Activated T-cell treated with anti-CD3 and anti-CD28 coated beads, Interleukin-2, amount 50 U/mL, for 4 hours (primary cell): ENCODE data around the gene INTS14. TPM values are rescaled to one million over a fixed set of nuclear protein-coding genes. Genes with fewer than 3 reads are reported as not detected.
A peak's percentile ranks its signal among the peaks of the same experiment; 100 is the strongest.

Source experiments
- ATAC-seq, 2 donors: fragments of 200-7000 bp; cut with Tn5 transposase; one replicate each; pipeline ENCODE4 v1.10.0; 2021
- DNase-seq: peaks from one replicate; pipeline ENCODE4 v3.0.0-alpha.2; 2020
- H3K27me3 Mint-ChIP-seq: one replicate; pipeline ENCODE4 v1.8.0; 2021; ENCODE audit warnings: low read depth, mixed read lengths
- H3K36me3 Mint-ChIP-seq: one replicate; pipeline ENCODE4 v1.8.0; 2022; ENCODE audit warnings: mixed read lengths; ENCODE audit not compliant: insufficient read depth
- H3K4me1 Mint-ChIP-seq: one replicate; pipeline ENCODE4 v1.8.0; 2021; ENCODE audit warnings: low read depth, mixed read lengths
- H3K4me3 Mint-ChIP-seq: one replicate; pipeline ENCODE4 v1.8.0; 2021; ENCODE audit warnings: mild to moderate bottlenecking, moderate library complexity, mixed read lengths
- H3K9me3 Mint-ChIP-seq: one replicate; pipeline ENCODE4 v1.8.0; 2021; ENCODE audit warnings: mixed read lengths
- total RNA-seq, 3 donors: library from RNA; stranded (reverse); gene quantifications; one replicate each; pipeline ENCODE4 v1.2.1, GENCODE V29; 2021

The INTS14 gene
- total RNA-seq, 3 donors from 2014 or later, result 58.1 to 65.6 (median 64.4) TPM

- Mint-ChIP-seq H3K4me1 (peaks cover 9% of the 10 kb centered on the region), H3K9me3 (no peaks in the 10 kb centered on the region), H3K27me3 (no peaks in the 10 kb centered on the region), H3K36me3 (peaks cover 5% of the 10 kb centered on the region), H3K4me3 (no peak overlapping the region)
- no peak for DNase-seq
- no peak for ATAC-seq
Observed at GRCh38 chr15:65641768-65642475, 31.0 kb upstream of the INTS14 start.

- ATAC-seq (no peak), DNase-seq (no peak)
- peaks cover 9% of the 10 kb centered on the region for H3K4me1 Mint-ChIP-seq
- H3K27me3 Mint-ChIP-seq, result no peaks in the 10 kb centered on the region
- no peaks in the 10 kb centered on the region for H3K36me3 Mint-ChIP-seq
- H3K4me3 Mint-ChIP-seq, result no peak overlapping the region
- H3K9me3 Mint-ChIP-seq, result no peaks in the 10 kb centered on the region
Observed at GRCh38 chr15:65639509-65639908, 28.6 kb upstream of the INTS14 start.

GRCh38 chr15:65638681-65639089, 27.8 kb upstream of the INTS14 start:
- DNase-seq (no peak), ATAC-seq (peak; percentile 85 to 87)
- no peaks in the 10 kb centered on the region for H3K36me3 Mint-ChIP-seq
- no peak overlapping the region for H3K4me3 Mint-ChIP-seq
- H3K9me3 Mint-ChIP-seq, result no peaks in the 10 kb centered on the region
- H3K4me1 Mint-ChIP-seq, result peaks cover 9% of the 10 kb centered on the region
- H3K27me3 Mint-ChIP-seq, result no peaks in the 10 kb centered on the region

- H3K4me1 Mint-ChIP-seq, result peaks cover 9% of the 10 kb centered on the region
- H3K27me3 Mint-ChIP-seq, result no peaks in the 10 kb centered on the region
- H3K4me3 Mint-ChIP-seq, result no peak overlapping the region
- no peaks in the 10 kb centered on the region for H3K9me3 Mint-ChIP-seq
- no peaks in the 10 kb centered on the region for H3K36me3 Mint-ChIP-seq
- DNase-seq (no peak), ATAC-seq (no peak)
Observed at GRCh38 chr15:65638109-65638508, 27.2 kb upstream of the INTS14 start.

GRCh38 chr15:65634356-65634755, 23.4 kb upstream of the INTS14 start:
- H3K4me3 Mint-ChIP-seq, result no peak overlapping the region
- ATAC-seq (no peak), DNase-seq (no peak)
- no peaks in the 10 kb centered on the region for H3K27me3 Mint-ChIP-seq
- no peaks in the 10 kb centered on the region for H3K9me3 Mint-ChIP-seq
- peaks cover 23% of the 10 kb centered on the region for H3K4me1 Mint-ChIP-seq
- H3K36me3 Mint-ChIP-seq, result no peaks in the 10 kb centered on the region

- H3K9me3 Mint-ChIP-seq, result no peaks in the 10 kb centered on the region
- H3K36me3 Mint-ChIP-seq, result no peaks in the 10 kb centered on the region
- peaks cover 19% of the 10 kb centered on the region for H3K4me1 Mint-ChIP-seq
- ATAC-seq (no peak), DNase-seq (no peak)
- H3K27me3 Mint-ChIP-seq, result no peaks in the 10 kb centered on the region
- H3K4me3 Mint-ChIP-seq, result no peak overlapping the region
Observed at GRCh38 chr15:65633752-65634151, 22.8 kb upstream of the INTS14 start.

- Mint-ChIP-seq H3K27me3 (no peaks in the 10 kb centered on the region), H3K4me1 (peaks cover 14% of the 10 kb centered on the region), H3K9me3 (no peaks in the 10 kb centered on the region), H3K36me3 (no peaks in the 10 kb centered on the region), H3K4me3 (no peak overlapping the region)
- no peak for DNase-seq
- ATAC-seq, result no peak
Observed at GRCh38 chr15:65632780-65633375, 21.9 kb upstream of the INTS14 start.

GRCh38 chr15:65631503-65631902, 20.6 kb upstream of the INTS14 start:
- ATAC-seq, result no peak
- H3K36me3 Mint-ChIP-seq, result no peaks in the 10 kb centered on the region

GRCh38 chr15:65630760-65631159, 19.8 kb upstream of the INTS14 start:
- Mint-ChIP-seq H3K4me1 (peaks cover 14% of the 10 kb centered on the region), H3K4me3 (no peak overlapping the region), H3K36me3 (no peaks in the 10 kb centered on the region), H3K27me3 (no peaks in the 10 kb centered on the region), H3K9me3 (no peaks in the 10 kb centered on the region)
- DNase-seq (no peak), ATAC-seq (no peak)

More at GRCh38 chr15:65631503-65631902, 20.6 kb upstream of the INTS14 start:
- no peaks in the 10 kb centered on the region for H3K27me3 Mint-ChIP-seq
- H3K4me3 Mint-ChIP-seq, result peak overlapping the region; percentile 48
- DNase-seq, result no peak
- H3K9me3 Mint-ChIP-seq, result no peaks in the 10 kb centered on the region
- H3K4me1 Mint-ChIP-seq, result peaks cover 14% of the 10 kb centered on the region

- H3K36me3 Mint-ChIP-seq, result peaks cover 6% of the 10 kb centered on the region
- H3K9me3 Mint-ChIP-seq, result no peaks in the 10 kb centered on the region
- DNase-seq, result no peak
- ATAC-seq, result no peak
- H3K4me1 Mint-ChIP-seq, result peaks cover 14% of the 10 kb centered on the region
- no peaks in the 10 kb centered on the region for H3K27me3 Mint-ChIP-seq
- H3K4me3 Mint-ChIP-seq, result no peak overlapping the region
Observed at GRCh38 chr15:65629548-65629947, 18.6 kb upstream of the INTS14 start.

- DNase-seq (no peak), ATAC-seq (no peak)
- peaks cover 12% of the 10 kb centered on the region for H3K36me3 Mint-ChIP-seq
- H3K27me3 Mint-ChIP-seq, result no peaks in the 10 kb centered on the region
- H3K4me3 Mint-ChIP-seq, result no peak overlapping the region
- H3K9me3 Mint-ChIP-seq, result no peaks in the 10 kb centered on the region
- peaks cover 9% of the 10 kb centered on the region for H3K4me1 Mint-ChIP-seq
Observed at GRCh38 chr15:65626856-65627255, 15.9 kb upstream of the INTS14 start.

- no peak for ATAC-seq
- no peak for DNase-seq
- no peaks in the 10 kb centered on the region for H3K9me3 Mint-ChIP-seq
- H3K4me1 Mint-ChIP-seq, result no peaks in the 10 kb centered on the region
- H3K4me3 Mint-ChIP-seq, result no peak overlapping the region
- no peaks in the 10 kb centered on the region for H3K27me3 Mint-ChIP-seq
- peaks cover 17% of the 10 kb centered on the region for H3K36me3 Mint-ChIP-seq
Observed at GRCh38 chr15:65623103-65623502, 12.2 kb upstream of the INTS14 start.

GRCh38 chr15:65621638-65622037, 10.7 kb upstream of the INTS14 start, which contains the start of gene SLC24A1:
SLC24A1 (plus strand) TSS chr15:65621938; CDS start chr15:65624081, 2,143 bp downstream.
- Mint-ChIP-seq H3K36me3 (peaks cover 17% of the 10 kb centered on the region), H3K9me3 (no peaks in the 10 kb centered on the region), H3K4me3 (no peak within 1 kb of the TSS), H3K4me1 (no peaks in the 10 kb centered on the region), H3K27me3 (no peaks in the 10 kb centered on the region)
- ATAC-seq, result no peak
- DNase-seq, result no peak

- Mint-ChIP-seq H3K9me3 (no peaks in the 10 kb centered on the region), H3K4me3 (no peak overlapping the region), H3K27me3 (no peaks in the 10 kb centered on the region), H3K36me3 (peaks cover 17% of the 10 kb centered on the region), H3K4me1 (no peaks in the 10 kb centered on the region)
- ATAC-seq (no peak), DNase-seq (no peak)
Observed at GRCh38 chr15:65620833-65621232, 9.9 kb upstream of the INTS14 start.

GRCh38 chr15:65619626-65620290, 8.8 kb upstream of the INTS14 start:
- no peak for DNase-seq
- H3K4me3 Mint-ChIP-seq, result no peak overlapping the region
- H3K4me1 Mint-ChIP-seq, result no peaks in the 10 kb centered on the region
- H3K36me3 Mint-ChIP-seq, result peaks cover 12% of the 10 kb centered on the region
- ATAC-seq, result no peak
- no peaks in the 10 kb centered on the region for H3K9me3 Mint-ChIP-seq
- no peaks in the 10 kb centered on the region for H3K27me3 Mint-ChIP-seq
